ENCODE data around the gene UBAP1. TPM values are rescaled to one million over a fixed set of nuclear protein-coding genes. Genes with fewer than 3 reads are reported as not detected.
"Not testable (repeated sequence)": the region's sequence is repeated elsewhere in the genome, so short reads cannot be mapped to it uniquely, and the experiment has no call there.

UBAP1 gene
- total RNA-seq, 1 donor from 2014 or later, result 45.2 TPM

- peak; percentile 27 for DNase-seq (ENCODE audit: low spot score)
Measured at GRCh38 chr9:34179213-34180136, 632 bp downstream of the UBAP1 start.

GRCh38 chr9:34185778-34186551, 7.1 kb downstream of the UBAP1 start:
- no peak for DNase-seq (ENCODE audit: low spot score)

GRCh38 chr9:34187891-34188240, 9.0 kb downstream of the UBAP1 start:
- no peak for DNase-seq (ENCODE audit: low spot score)

- DNase-seq (ENCODE audit: low spot score), result no peak
Measured at GRCh38 chr9:34190996-34191892, 12.4 kb downstream of the UBAP1 start.

- no peak for DNase-seq (ENCODE audit: low spot score)
Measured at GRCh38 chr9:34195143-34195542, 16.3 kb downstream of the UBAP1 start.

GRCh38 chr9:34197286-34197685, 18.4 kb downstream of the UBAP1 start:
- DNase-seq (ENCODE audit: low spot score), result not testable (repeated sequence)

DNA sequence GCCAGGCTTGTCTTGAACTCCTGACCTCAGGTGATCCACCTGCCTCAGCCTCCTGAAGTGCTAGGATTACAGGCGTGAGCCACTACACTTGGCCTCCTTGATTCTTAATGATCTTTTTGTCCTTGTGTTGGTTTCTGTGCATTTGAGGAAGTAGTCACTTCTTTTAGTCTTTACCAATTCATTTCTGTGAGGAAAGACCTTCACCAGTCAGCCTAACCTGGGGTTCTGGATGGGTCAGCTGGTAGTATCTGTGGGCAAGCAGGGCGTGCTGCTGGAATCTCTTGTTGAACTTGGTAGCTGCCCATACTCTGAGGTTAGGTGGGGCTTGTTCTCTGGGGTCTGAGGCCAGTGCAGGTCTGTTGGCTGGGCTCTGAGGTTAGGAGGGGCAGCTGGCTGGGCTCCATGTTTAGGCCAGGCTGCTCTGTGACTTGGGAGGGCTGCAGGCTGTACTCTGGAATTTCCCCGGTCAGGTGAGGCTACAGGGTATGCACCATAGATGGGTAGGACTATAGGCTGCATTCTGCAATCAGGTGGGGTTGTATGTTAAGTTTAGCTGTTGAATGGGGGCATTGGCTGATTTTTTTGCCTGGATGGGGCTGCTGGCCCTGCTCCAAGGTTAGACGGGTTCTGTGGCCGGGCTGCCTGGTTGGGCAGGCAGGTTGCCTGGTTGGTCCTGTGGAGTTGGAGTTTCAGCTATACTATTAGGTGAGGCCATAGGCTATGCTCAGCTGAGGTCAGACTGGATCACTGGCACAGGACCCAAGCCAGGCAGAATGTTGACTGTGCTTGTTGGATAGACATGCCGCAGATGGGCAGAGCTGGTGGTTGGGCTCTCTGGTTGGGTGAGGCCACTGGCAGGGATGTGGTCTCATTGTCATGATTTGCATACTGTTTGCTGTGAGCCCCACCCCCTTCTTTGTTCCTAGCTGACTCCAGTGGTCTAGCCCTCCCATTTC, 19.2 kb downstream of the UBAP1 start:
- no peak for DNase-seq (ENCODE audit: low spot score)

DNA sequence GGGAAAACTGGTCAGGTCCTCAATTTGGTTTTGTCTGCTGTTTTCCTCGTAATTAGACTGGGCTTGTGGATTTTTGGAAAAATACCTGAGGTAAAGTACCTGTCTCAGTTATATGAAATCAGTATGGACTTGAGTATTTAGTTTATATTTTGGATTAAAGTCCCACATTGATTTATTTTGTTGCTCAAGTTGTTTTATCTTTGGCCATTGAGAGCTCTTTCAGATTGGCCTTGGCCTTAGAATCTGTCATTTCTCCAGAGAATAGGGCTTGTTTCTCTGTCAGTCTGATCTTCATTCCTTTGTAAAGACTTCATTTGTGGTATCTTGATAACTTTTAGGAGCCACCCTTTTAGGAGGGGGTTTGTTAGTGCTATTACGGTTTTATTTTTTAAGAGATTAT, 21.2 kb downstream of the UBAP1 start:
- no peak for DNase-seq (ENCODE audit: low spot score)

GRCh38 chr9:34203275-34203991, 24.6 kb downstream of the UBAP1 start:
- DNase-seq (ENCODE audit: low spot score), result no peak

DNA sequence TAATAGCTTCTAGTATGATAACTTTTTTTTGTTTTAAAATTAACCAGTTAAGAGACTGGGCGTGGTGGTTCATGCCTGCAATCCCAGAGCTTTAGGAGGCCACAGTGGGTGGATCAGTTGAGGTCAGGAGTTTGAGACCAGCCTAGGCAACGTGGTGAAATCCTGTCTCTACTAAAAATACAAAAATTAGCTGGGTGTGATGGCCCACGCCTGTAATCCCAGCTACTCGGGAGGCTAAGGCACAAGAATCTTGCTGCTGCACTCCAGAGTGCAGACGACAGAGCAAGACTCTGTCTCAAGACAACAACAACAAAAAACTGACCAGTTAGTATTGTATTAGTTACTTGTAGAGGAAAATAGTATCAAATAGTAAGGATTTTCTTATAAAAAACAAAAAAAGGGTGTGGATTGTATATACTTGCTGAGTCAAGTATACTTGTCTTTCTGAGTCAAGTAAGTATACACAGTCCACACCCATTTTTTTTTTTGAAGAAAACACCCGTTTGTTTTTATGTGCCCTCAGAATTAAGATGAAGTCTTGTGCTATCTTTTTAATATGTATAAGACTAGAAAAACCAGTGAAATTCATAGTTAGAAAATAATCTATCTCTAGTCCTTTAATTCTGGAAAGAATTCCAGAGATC, 25.3 kb downstream of the UBAP1 start:
- DNase-seq (ENCODE audit: low spot score), result no peak

- DNase-seq (ENCODE audit: low spot score), result no peak
Measured at GRCh38 chr9:34205102-34205501, 26.3 kb downstream of the UBAP1 start.

- DNase-seq (ENCODE audit: low spot score), result no peak
Measured at GRCh38 chr9:34206561-34206960, 27.7 kb downstream of the UBAP1 start.

DNA sequence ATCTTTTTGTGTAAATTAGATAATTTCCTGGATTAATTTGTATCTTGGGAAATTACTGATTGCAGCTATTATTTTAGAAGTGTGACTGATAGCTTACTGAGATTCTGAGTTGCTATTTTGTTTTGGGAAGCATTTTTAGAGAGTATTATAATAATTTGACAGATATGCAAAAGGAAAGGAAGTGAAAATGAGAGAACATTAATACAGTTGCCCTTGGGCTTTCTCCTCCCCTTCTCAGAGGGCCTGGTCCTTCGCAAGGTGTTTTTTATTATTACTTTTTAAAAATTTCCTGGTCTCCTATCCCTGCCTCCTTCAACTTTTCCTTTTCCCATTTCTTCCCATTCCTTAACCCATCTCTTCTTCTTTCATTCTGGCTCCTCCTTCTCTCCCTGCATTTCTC, 32.6 kb downstream of the UBAP1 start:
- DNase-seq (ENCODE audit: low spot score), result no peak

GRCh38 chr9:34214354-34215000, 35.6 kb downstream of the UBAP1 start:
- not testable (repeated sequence) for DNase-seq (ENCODE audit: low spot score)

- DNase-seq (ENCODE audit: low spot score), result no peak
Measured at GRCh38 chr9:34216325-34216724, 37.5 kb downstream of the UBAP1 start.

DNA sequence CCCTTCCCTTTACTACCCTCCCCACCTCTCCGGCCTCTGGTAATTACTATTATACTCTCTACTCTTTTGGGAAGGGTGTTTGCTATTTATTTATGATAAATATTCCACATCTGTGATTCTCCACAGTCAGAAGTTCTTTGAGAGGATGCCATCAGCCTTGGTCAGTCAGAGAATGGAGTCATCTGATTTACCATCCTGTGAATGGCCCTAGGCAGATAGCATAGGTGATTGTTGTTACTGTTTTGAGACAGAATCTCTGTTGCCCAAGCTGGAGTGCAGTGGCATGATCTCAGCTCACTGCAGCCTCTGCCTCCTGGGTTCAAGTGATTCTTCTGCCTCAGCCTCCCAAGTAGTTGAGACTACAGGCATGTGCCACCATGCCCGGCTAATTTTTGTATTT, 38.2 kb downstream of the UBAP1 start:
- DNase-seq (ENCODE audit: low spot score), result not testable (repeated sequence)

DNA sequence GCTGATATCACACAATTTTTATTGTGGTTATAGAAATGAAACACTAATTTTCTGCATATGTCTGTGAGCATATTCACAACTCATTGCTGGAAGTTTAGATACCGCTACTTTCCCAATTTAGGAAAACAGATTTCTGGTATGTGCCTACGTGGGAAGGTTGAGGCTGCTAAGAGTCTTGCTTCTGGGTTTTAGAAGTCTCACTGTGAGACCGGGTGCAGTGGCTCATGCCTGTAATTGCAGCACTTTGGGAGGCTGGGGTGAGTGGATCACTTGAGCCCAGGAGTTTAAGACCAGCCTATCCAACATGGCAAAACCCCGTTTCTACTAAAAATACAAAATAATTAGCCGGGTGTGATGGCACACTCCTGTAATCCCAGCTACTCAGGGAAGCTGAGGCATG, 39.6 kb downstream of the UBAP1 start:
- no peak for DNase-seq (ENCODE audit: low spot score)

DNA sequence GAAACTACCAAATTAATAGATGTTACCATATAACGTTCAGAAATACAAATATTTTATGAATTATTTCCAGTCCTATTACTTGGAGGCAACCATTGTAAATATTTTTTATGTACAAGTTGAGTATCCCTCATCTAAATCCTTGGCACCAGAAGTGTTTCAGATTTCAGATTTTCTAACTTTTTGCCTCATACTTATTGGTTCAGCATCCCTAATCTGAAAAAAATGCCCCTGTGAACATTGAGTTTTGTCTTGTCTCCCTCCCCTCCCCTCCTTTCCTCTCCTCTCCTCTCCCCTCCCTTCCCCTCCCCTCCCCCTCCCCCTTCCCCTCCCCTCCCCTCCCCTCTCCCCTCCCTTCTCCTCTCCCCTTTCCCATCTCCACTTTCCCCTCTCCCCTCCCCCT, 40.6 kb downstream of the UBAP1 start:
- DNase-seq (ENCODE audit: low spot score), result no peak

DNA sequence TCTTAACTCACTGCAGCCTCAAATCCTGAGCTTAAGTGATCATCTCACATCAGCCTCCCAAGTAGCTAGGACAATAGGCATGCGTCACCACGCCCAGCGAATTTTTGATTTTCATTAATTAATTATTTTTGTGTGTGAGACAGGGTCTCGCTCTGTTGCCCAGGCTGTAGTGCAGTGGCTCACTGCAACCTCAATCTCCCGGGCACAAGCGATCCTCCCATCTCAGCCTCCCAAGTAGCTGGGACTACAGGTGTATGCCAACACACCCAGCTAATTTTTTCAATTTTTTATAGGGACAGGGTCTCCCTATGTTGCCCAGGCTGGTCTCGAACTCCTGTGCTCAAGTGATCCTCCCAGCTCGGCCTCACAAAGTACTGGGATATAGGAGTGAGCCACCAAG, 41.4 kb downstream of the UBAP1 start:
- DNase-seq (ENCODE audit: low spot score), result no peak

All from mucosa of gallbladder (tissue), 1 donor.